K562 (cell line): Measurements from ENCODE around the gene MFSD11. TPM values are rescaled to one million over a fixed set of nuclear protein-coding genes. Genes with fewer than 3 reads are reported as not detected.

ENCODE experiments used
- PHF20 ChIP-seq: fragments of 450-650 bp; IDR thresholded peaks from 2 replicates; pipeline ENCODE4 v1.6.1; 2018; ENCODE audit not compliant: partially characterized antibody
- PHF21A ChIP-seq: fragments of 450-650 bp; IDR thresholded peaks from 2 replicates; pipeline ENCODE4 v1.6.1; 2017; ENCODE audit warnings: low read depth, borderline replicate concordance
- RFX1 ChIP-seq: fragments of 450-650 bp; IDR thresholded peaks from 2 replicates; pipeline ENCODE4 v1.6.1; 2016; ENCODE audit warnings: mild to moderate bottlenecking, moderate library complexity
- RFX7 ChIP-seq: fragments of 250-450 bp; sonication (Bioruptor Pico); IDR thresholded peaks from 2 replicates; pipeline ENCODE4 v1.5.1; 2021; ENCODE audit warnings: mild to moderate bottlenecking
- RHOXF2B ChIP-seq: fragments of 250-450 bp; sonication (Bioruptor Pico); conservative IDR thresholded peaks from 2 replicates; pipeline ENCODE4 v1.5.1; 2021
- SMARCB1 ChIP-seq: IDR thresholded peaks from 2 replicates; pipeline ENCODE4 v1.6.1; 2011; ENCODE audit warnings: improper control_type of control experiment, low read depth; ENCODE audit not compliant: insufficient read length
- SOX6 ChIP-seq: fragments of 450-650 bp; IDR thresholded peaks from 2 replicates; pipeline ENCODE4 v1.6.1; 2014; ENCODE audit warnings: mild to moderate bottlenecking
- VEZF1 ChIP-seq: fragments of 200-800 bp; sonication (Bioruptor generic); IDR thresholded peaks from 2 replicates; pipeline ENCODE4 v1.6.1; 2017; ENCODE audit warnings: missing genetic modification characterization, missing compliant biosample characterization
- ZFP36 ChIP-seq: fragments of 150-350 bp; IDR thresholded peaks from 2 replicates; pipeline ENCODE4 v1.6.1; 2018; ENCODE audit warnings: low read length, low read depth; ENCODE audit not compliant: partially characterized antibody
- ZFP91 ChIP-seq: sonication (generic); formaldehyde crosslinking; IDR thresholded peaks from 2 replicates; pipeline ENCODE4 v1.8.0; 2022; ENCODE audit warnings: mild to moderate bottlenecking, missing genetic modification reagents
- ZNF12 ChIP-seq: sonication (generic); formaldehyde crosslinking; IDR thresholded peaks from 2 replicates; pipeline ENCODE4 v1.4.0; 2020; ENCODE audit warnings: mild to moderate bottlenecking, missing genetic modification reagents
- ZNF121 ChIP-seq: sonication (generic); formaldehyde crosslinking; conservative IDR thresholded peaks from 2 replicates; pipeline ENCODE4 v1.8.0; 2022; ENCODE audit warnings: missing genetic modification reagents
- ZNF354B ChIP-seq: fragments of 250-450 bp; sonication (Bioruptor Pico); IDR thresholded peaks from 2 replicates; pipeline ENCODE4 v1.4.0; 2020
- ZNF717 ChIP-seq: fragments of 250-450 bp; sonication (Bioruptor Pico); IDR thresholded peaks from 2 replicates; pipeline ENCODE4 v1.5.0; 2021
- polyA plus RNA-seq, 8 experiments: library from polyadenylated mRNA; depleted of rRNA in 4 of 8; stranded (reverse) in 5 of 8; unstranded in 3 of 8; fragments of >200 nt; fragmentation: Nextera tagmentation in 2 of 8; fragmentation: Illumina TruSeq in 1 of 8; extraction: Ambion mirVana in 2 of 8; extraction: Trizol in 1 of 8; gene quantifications; 2 replicates each; pipeline versions ENCODE4 v1.2.1 to v1.2.3, GENCODE V29; 2011 to 2014; ENCODE audit warnings: inconsistent platforms in 1 of 8, missing spikeins in 1 of 8
- total RNA-seq, 7 experiments: library from RNA; depleted of rRNA in 6 of 7; stranded (reverse); fragments of >200 nt in 6 of 7; fragmentation: Illumina TruSeq in 2 of 7; extraction: Trizol in 2 of 7; gene quantifications; 2 replicates each; pipeline versions ENCODE4 v1.2.1 to v1.2.3, GENCODE V29; 2011 to 2021; ENCODE audit warnings: low replicate concordance in 1 of 7
- TF ChIP-seq, protein P1 (sequence below): fragments of 250-450 bp; sonication (Bioruptor Pico); IDR thresholded peaks from 2 replicates; pipeline ENCODE4 v1.8.0; 2022; ENCODE audit warnings: inconsistent platforms, mild to moderate bottlenecking, moderate library complexity, borderline replicate concordance
- TF ChIP-seq, protein P2 (sequence below): IDR thresholded peaks from 2 replicates; pipeline ENCODE4 v1.6.1; 2016; ENCODE audit warnings: missing genetic modification characterization, missing compliant biosample characterization

Gene MFSD11
- total and polyA plus RNA-seq, 9 of the 15 experiments (the other 6 are each of a cell fraction or from before 2014, with no cell fraction given) = 14.4 to 24.5 (median 19.9) TPM

DNA sequence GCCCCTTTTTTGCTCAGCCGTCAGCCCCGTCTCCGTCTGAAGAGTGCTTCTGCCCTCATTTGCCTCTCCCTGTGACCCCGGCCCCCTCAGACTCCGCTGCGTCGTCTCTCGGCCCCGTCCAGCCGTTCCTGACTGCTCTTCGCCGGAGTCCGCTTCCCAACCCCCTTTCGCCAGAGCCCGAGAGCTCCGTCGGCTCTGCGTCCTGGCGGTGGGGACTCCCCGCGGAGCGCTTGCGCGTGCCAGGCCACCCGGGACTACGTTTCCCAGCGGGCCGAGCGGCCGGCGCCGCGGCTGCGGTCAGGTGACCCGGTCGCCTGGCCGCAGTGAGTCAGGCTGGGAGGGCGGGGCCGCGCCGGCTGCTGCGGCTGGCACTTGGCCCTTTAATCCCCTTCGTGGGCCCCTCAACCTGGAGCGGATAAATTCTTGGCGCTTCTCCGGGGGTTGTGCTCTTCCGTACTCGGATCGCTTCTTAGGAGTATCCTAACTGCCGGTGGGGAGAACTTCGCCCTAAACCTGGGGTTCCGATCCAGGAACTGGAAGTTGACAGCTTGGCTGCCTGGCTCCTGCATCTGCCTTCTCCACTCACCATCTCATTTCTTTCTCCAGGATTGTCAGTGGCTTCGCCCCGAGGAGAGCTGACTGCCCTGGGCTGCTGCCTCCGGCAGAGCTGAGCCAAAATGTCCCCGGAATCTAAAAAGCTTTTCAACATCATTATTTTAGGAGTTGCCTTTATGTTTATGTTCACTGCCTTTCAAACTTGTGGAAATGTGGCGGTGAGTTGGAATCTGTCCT, at the start of gene MFSD11 (continued):
- TF ChIP-seq VEZF1 (CRISPR knock-in tag) (peak; percentile 81; the same call in 1 of the 2 replicates), ZNF12 (CRISPR knock-in tag) (no peak), PHF20 (no peak), RFX1 (no peak), ZNF354B (CRISPR knock-in tag) (no peak), PHF21A (no peak), ZNF717 (CRISPR knock-in tag) (no peak), ZFP36 (no peak), ZNF121 (CRISPR knock-in tag) (no peak), SOX6 (peak; percentile 12; the same call in 1 of the 2 replicates), ZFP91 (CRISPR knock-in tag) (no peak), RHOXF2B (no peak), SMARCB1 (no peak), RFX7 (CRISPR knock-in tag) (0 out of 2 replicates have a peak, but pooled peaks have one; percentile 58)
- TF ChIP-seq, protein P1, sequence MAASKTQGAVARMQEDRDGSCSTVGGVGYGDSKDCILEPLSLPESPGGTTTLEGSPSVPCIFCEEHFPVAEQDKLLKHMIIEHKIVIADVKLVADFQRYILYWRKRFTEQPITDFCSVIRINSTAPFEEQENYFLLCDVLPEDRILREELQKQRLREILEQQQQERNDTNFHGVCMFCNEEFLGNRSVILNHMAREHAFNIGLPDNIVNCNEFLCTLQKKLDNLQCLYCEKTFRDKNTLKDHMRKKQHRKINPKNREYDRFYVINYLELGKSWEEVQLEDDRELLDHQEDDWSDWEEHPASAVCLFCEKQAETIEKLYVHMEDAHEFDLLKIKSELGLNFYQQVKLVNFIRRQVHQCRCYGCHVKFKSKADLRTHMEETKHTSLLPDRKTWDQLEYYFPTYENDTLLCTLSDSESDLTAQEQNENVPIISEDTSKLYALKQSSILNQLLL (CRISPR knock-in tag) = no peak
- TF ChIP-seq, protein P2, sequence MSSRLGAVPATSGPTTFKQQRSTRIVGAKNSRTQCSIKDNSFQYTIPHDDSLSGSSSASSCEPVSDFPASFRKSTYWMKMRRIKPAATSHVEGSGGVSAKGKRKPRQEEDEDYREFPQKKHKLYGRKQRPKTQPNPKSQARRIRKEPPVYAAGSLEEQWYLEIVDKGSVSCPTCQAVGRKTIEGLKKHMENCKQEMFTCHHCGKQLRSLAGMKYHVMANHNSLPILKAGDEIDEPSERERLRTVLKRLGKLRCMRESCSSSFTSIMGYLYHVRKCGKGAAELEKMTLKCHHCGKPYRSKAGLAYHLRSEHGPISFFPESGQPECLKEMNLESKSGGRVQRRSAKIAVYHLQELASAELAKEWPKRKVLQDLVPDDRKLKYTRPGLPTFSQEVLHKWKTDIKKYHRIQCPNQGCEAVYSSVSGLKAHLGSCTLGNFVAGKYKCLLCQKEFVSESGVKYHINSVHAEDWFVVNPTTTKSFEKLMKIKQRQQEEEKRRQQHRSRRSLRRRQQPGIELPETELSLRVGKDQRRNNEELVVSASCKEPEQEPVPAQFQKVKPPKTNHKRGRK (tag) = peak; percentile 37; the same call in 1 of the 2 replicates
